HG03097 (cell line): Measurements from ENCODE around the gene MYD88.
A peak's percentile ranks its signal among the peaks of the same experiment; 100 is the strongest.

Experiments
- ATAC-seq: cut with Tn5 transposase; IDR thresholded peaks from one replicate; pipeline ENCODE4 v1.9.1; 2021; ENCODE audit not compliant: unreplicated experiment, low FRiP score

MYD88 gene

GRCh38 chr3:38138349-38139190, at the start of gene MYD88:
TSS of gene MYD88 (plus strand) at chr3:38138661. CDS start at chr3:38138701, 40 bp downstream.
- peak; percentile 32 for ATAC-seq

- ATAC-seq, result no peak
These were observed 49.3 kb upstream of the MYD88 start for GRCh38 chr3:38089163-38089562.

GRCh38 chr3:38090453-38090852, 48.0 kb upstream of the MYD88 start:
- no peak for ATAC-seq

GRCh38 chr3:38094999-38095398, 43.5 kb upstream of the MYD88 start:
- no peak for ATAC-seq

- no peak for ATAC-seq
These were observed 42.6 kb upstream of the MYD88 start for GRCh38 chr3:38095669-38096483.

GRCh38 chr3:38097446-38098375, 40.8 kb upstream of the MYD88 start:
- no peak for ATAC-seq

- ATAC-seq, result no peak
These were observed 40.1 kb upstream of the MYD88 start for GRCh38 chr3:38098376-38098723.

GRCh38 chr3:38099518-38099917, 38.9 kb upstream of the MYD88 start:
- ATAC-seq, result no peak

- ATAC-seq, result no peak
These were observed 38.0 kb upstream of the MYD88 start for GRCh38 chr3:38100498-38100897.

GRCh38 chr3:38101811-38102443, 36.5 kb upstream of the MYD88 start:
- ATAC-seq, result no peak

GRCh38 chr3:38102444-38102814, 36.0 kb upstream of the MYD88 start:
- no peak for ATAC-seq

- no peak for ATAC-seq
These were observed 32.9 kb upstream of the MYD88 start for GRCh38 chr3:38105525-38105924.

- no peak for ATAC-seq
These were observed 30.4 kb upstream of the MYD88 start for GRCh38 chr3:38107911-38108648.

- ATAC-seq, result no peak
These were observed 29.5 kb upstream of the MYD88 start for GRCh38 chr3:38108649-38109579.

GRCh38 chr3:38109580-38110313, 28.7 kb upstream of the MYD88 start:
- no peak for ATAC-seq

- no peak for ATAC-seq
These were observed 28.0 kb upstream of the MYD88 start for GRCh38 chr3:38110314-38111050.

- ATAC-seq, result no peak
These were observed 27.3 kb upstream of the MYD88 start for GRCh38 chr3:38111201-38111600.
